NT2/D1 (cell line): Measurements from ENCODE around the gene MFSD2A.
A peak's percentile ranks its signal among the peaks of the same experiment; 100 is the strongest.

Experiments used
- DNase-seq: peaks from one replicate; pipeline ENCODE4 v3.0.0-alpha.2; 2011; ENCODE audit warnings: low read depth, low spot score
- H3K27me3 ChIP-seq: 2 replicates; pipeline ENCODE4 v1.6.0; 2011; ENCODE audit warnings: mild to moderate bottlenecking; ENCODE audit not compliant: insufficient read length, insufficient read depth
- H3K36me3 ChIP-seq: 2 replicates; pipeline ENCODE4 v1.6.1; 2011; ENCODE audit warnings: mild to moderate bottlenecking, low read length, mixed read lengths; ENCODE audit not compliant: insufficient read depth, insufficient read length
- H3K4me1 ChIP-seq: 2 replicates; pipeline ENCODE4 v1.5.1; 2011; ENCODE audit not compliant: insufficient read depth, insufficient read length
- H3K4me3 ChIP-seq: 2 replicates; pipeline ENCODE4 v1.5.1; 2011; ENCODE audit warnings: low read depth; ENCODE audit not compliant: insufficient read length
- H3K9ac ChIP-seq: 2 replicates; pipeline ENCODE4 v1.6.0; 2011; ENCODE audit warnings: low read depth; ENCODE audit not compliant: insufficient read length
- H3K9me3 ChIP-seq: 2 replicates; pipeline ENCODE4 v1.5.1; 2011; ENCODE audit warnings: mild to moderate bottlenecking, low read length; ENCODE audit not compliant: insufficient read depth
- SUZ12 ChIP-seq: IDR thresholded peaks from 2 replicates; pipeline ENCODE4 v1.6.1; 2011; ENCODE audit not compliant: insufficient read length, insufficient read depth; ENCODE audit errors: extremely low read depth
- YY1 ChIP-seq: IDR thresholded peaks from 2 replicates; pipeline ENCODE4 v1.6.1; 2011; ENCODE audit not compliant: insufficient read length, insufficient read depth
- ZNF274 ChIP-seq: IDR thresholded peaks from 2 replicates; pipeline ENCODE4 v1.6.1; 2011; ENCODE audit warnings: mild to moderate bottlenecking, low read depth, low read length

The MFSD2A gene

DNA sequence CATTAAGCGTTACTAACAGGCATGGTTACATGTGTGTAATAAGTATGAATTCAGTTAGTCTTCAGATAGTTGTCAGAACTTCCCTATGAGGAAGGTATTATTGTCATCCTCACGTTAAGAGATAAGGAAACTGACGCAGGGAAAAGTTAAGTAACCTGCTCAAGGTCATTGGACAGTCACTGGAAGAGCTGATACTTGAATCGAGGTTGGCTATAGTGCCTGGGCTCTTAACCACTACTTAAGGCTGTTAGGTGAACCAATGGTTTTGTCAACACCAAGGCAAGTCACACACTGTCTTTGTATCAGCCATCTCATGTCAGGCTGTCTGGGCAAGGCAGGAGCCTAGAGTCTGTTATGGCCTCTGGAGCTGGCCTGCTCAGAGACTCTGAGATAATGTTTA, 16.2 kb downstream of the MFSD2A start:
- no peak overlapping the region for H3K9ac ChIP-seq
- DNase-seq = no peak
- H3K36me3 ChIP-seq = peaks cover 44% of the 10 kb centered on the region
- no peak overlapping the region for H3K4me3 ChIP-seq
- TF ChIP-seq SUZ12 = no peak
- no peak for TF ChIP-seq YY1
- H3K27me3 ChIP-seq = no peaks in the 10 kb centered on the region
- H3K9me3 ChIP-seq = no peaks in the 10 kb centered on the region
- H3K4me1 ChIP-seq = peaks cover 2% of the 10 kb centered on the region

DNA sequence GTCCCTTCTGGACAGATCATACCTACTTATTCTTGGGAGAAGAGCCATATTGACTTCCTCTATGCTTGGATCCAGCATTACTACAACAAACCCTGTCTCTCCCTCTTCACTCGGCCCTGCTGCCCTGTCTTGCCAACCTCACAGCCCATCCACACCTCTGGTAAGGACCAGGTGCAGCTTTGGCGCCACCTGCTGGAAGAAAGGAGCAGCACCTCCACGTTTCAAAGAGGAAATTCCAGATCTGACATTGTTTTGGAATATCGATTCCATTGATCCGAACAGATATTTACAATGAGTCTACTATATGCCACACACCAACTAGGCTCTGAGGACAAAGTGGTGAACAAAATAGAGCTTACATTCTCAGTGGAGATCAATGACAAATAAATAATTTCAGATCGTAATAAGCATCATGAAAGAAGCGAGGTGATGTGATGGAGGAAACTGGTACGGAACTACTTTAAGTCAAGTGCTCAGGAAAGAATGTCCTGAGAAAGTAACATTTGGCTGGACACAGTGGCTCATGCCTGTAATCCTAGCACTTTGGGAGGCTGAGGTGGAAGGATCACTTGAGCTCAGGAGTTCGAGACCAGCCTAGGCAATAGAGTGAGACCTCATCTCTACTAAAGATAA, 18.7 kb downstream of the MFSD2A start:
- Histone ChIP-seq H3K4me1 (no peaks in the 10 kb centered on the region), H3K9me3 (no peaks in the 10 kb centered on the region), H3K27me3 (no peaks in the 10 kb centered on the region), H3K4me3 (no peak overlapping the region), H3K9ac (no peak overlapping the region), H3K36me3 (peaks cover 20% of the 10 kb centered on the region)
- DNase-seq = peak; percentile 68
- TF ChIP-seq ZNF274 (no peak), SUZ12 (no peak), YY1 (no peak)

DNA sequence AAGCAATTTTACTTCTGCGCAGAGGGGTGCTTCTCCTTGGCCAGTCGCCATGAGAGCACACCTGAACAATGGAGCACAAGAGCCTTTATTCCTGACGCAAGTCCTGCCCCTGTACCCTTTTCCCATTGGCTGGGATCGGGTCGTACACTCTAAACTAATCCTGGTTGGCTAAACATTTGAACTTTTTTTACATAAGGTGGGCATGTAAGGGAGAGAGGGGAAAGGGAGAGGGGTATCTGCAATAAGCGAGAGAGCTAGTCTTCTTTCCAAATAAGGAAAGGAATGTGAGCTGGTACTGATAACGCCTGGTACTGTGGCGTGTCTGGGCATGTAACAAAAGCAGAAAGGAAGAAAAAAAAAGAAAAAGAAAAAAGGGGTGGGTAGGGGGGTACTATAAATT, 21.8 kb downstream of the MFSD2A start:
- DNase-seq = no peak
- H3K4me3 ChIP-seq = no peak overlapping the region
- H3K9me3 ChIP-seq = no peaks in the 10 kb centered on the region
- peaks cover 8% of the 10 kb centered on the region for H3K4me1 ChIP-seq
- no peaks in the 10 kb centered on the region for H3K27me3 ChIP-seq
- H3K36me3 ChIP-seq = no peaks in the 10 kb centered on the region
- no peak for TF ChIP-seq SUZ12
- no peak for TF ChIP-seq ZNF274
- no peak for TF ChIP-seq YY1
- no peak overlapping the region for H3K9ac ChIP-seq

DNA sequence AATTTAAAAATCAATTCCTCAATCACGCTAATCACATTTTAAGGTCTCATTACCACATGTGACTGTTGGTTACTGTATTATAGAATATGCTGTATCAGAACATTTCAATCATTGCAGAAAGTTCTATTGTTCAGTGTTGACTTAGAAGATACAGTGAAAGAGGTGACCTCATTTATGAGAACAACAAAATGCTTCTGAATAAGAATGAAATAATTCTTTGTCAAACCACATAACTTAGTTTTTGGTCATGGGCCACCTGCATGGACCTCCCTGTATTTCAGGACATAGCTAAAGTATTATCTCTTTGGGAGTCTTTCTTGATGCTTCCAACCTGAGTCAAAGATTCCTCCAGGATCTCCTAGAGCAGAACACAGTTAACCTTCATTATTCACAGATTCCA, 22.3 kb downstream of the MFSD2A start:
- Histone ChIP-seq H3K9me3 (no peaks in the 10 kb centered on the region), H3K36me3 (no peaks in the 10 kb centered on the region), H3K4me3 (no peak overlapping the region), H3K9ac (no peak overlapping the region), H3K27me3 (no peaks in the 10 kb centered on the region), H3K4me1 (peaks cover 12% of the 10 kb centered on the region)
- no peak for DNase-seq
- no peak for TF ChIP-seq YY1
- TF ChIP-seq SUZ12 = no peak
- no peak for TF ChIP-seq ZNF274

DNA sequence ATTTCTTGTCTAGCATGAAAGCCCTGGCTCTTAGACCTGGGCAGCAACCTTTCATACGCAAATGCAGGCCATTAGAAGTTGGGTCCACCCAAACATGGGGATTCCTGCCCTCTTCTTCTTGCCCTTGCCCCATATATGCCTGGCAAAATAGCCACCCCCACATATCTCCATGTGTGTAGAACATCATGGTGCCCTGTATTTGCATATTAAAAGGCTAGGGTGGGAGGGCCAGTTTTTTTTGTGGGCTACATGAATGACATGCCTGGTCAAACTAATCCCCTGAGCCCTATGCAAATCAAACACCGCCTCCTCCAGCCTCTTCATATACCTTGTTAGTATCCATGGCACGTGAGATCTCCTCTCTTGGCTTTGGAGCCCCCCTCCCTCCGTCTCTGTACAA, 24.7 kb downstream of the MFSD2A start:
- H3K36me3 ChIP-seq = no peaks in the 10 kb centered on the region
- no peaks in the 10 kb centered on the region for H3K27me3 ChIP-seq
- H3K4me3 ChIP-seq = no peak overlapping the region
- TF ChIP-seq YY1 (no peak), ZNF274 (no peak), SUZ12 (no peak)
- no peak overlapping the region for H3K9ac ChIP-seq
- peak; percentile 68 for DNase-seq
- H3K9me3 ChIP-seq = no peaks in the 10 kb centered on the region
- peaks cover 13% of the 10 kb centered on the region for H3K4me1 ChIP-seq

DNA sequence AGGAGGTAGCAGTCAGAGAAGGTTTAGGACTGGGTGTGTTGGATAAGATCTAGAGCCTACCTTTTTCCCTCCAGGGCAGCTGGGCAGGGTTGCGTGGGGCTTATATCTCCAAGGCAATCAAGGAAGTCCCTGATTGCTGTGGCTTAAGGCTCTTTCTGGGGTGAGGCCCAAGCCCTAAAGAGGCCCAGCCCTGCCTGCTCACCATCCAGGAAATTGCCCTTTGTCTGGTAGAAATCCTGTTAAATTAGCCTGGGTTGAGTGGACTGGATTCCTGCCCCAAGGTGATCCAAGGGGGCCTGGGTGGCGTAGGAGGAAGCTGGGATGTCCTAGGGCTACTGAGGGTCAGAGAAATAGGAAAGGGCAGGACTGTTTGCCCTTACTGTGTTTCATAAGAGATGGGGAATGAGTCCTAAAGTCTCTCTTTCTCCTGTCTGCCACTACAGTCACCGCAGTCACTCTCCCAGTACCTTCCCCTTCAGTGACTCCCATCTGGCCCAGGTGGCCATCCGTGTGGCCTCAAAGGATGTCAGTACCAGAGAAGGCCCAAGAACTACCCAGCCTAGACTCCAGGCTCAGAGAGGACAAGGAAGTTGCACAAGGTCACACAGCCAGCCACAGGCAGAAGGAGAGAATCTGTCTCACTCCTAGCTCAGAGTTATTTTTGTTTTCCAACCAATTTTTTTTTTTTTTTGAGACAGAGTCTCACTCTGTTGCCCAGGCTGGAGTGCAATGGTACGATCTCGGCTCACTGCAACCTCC, 25.8 kb downstream of the MFSD2A start:
- no peaks in the 10 kb centered on the region for H3K9me3 ChIP-seq
- H3K27me3 ChIP-seq = no peaks in the 10 kb centered on the region
- H3K4me3 ChIP-seq = no peak overlapping the region
- TF ChIP-seq YY1 = no peak
- no peak for TF ChIP-seq SUZ12
- no peak for TF ChIP-seq ZNF274
- H3K4me1 ChIP-seq = peaks cover 13% of the 10 kb centered on the region
- H3K9ac ChIP-seq = peak overlapping the region; percentile 32
- no peak for DNase-seq
- no peaks in the 10 kb centered on the region for H3K36me3 ChIP-seq

DNA sequence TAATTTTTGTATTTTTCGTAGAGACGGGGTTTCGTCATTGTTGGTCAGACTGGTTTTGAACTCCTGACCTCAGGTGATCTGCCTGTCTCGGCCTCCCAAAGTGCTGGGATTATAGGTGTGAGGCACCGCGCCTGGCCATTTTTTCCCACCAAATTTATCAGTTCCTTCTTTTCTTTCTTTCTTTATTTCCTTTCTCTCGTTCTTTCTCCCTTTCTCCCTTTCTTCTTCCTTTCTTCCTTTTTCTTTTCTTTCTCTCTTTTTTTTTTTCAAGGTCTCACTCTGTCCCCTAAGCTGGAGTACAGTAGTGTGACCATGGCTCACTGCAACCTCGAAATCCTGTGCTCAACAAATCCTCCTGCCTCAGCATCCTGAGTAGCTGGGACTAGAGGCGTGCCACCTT, 26.4 kb downstream of the MFSD2A start:
- no peaks in the 10 kb centered on the region for H3K27me3 ChIP-seq
- peaks cover 13% of the 10 kb centered on the region for H3K4me1 ChIP-seq
- TF ChIP-seq YY1 (no peak), ZNF274 (no peak), SUZ12 (no peak)
- H3K36me3 ChIP-seq = no peaks in the 10 kb centered on the region
- H3K9me3 ChIP-seq = no peaks in the 10 kb centered on the region
- no peak overlapping the region for H3K4me3 ChIP-seq
- H3K9ac ChIP-seq = no peak overlapping the region
- no peak for DNase-seq
